ENCODE results near the gene NUMA1.

DNA sequence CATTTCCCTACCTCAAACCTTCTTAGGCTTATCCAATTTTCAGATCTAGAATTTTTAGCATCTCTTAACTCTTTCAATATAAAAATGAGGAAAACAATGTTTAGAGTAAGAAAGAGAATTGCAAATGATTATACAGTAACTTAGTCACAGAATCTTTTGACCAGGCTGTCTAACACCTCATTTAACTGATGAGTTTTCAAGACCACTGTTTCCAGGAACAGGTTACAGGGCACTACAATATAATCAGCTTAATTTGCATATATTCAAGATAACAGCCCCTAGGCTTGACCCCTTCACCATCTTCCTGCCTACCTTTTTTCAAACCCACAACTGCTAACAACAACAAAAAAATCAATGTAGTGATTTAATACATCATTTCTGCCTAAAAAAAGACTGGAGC, 12.7 kb downstream of the NUMA1 start:
- TF ChIP-seq, protein P1, sequence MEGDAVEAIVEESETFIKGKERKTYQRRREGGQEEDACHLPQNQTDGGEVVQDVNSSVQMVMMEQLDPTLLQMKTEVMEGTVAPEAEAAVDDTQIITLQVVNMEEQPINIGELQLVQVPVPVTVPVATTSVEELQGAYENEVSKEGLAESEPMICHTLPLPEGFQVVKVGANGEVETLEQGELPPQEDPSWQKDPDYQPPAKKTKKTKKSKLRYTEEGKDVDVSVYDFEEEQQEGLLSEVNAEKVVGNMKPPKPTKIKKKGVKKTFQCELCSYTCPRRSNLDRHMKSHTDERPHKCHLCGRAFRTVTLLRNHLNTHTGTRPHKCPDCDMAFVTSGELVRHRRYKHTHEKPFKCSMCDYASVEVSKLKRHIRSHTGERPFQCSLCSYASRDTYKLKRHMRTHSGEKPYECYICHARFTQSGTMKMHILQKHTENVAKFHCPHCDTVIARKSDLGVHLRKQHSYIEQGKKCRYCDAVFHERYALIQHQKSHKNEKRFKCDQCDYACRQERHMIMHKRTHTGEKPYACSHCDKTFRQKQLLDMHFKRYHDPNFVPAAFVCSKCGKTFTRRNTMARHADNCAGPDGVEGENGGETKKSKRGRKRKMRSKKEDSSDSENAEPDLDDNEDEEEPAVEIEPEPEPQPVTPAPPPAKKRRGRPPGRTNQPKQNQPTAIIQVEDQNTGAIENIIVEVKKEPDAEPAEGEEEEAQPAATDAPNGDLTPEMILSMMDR (conservative IDR thresholded peaks at IDR 0.05), result no peak
- TF ChIP-seq EZH2 (IDR thresholded peaks at IDR 0.05; ENCODE audit: low read depth), result no peak

Data from PC-9 (cell line).